Measurements from ENCODE around the gene PNISR.
A peak's percentile ranks its signal among the peaks of the same experiment; 100 is the strongest.

Gene PNISR

DNA sequence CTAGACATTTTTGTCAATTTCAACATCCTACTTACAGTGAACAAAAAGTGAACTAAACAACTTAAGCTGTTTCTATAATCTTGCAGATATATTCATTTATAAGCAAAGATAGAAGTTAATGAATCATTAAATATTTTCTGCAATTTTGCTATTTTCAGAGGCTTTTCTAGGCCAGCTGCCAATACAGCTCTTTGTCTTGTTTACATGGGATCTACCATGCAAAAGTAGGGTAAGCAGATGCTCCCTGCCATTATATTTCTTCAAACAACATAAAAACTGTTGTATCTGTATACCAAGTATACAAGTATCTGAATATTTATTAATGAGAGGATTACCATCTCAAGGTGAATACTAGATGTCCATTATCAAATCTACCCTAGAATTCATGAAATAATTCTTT, 15.4 kb downstream of the PNISR start:
- no peak for DNase-seq (ENCODE audit: low read depth in 2 of 2)

DNA sequence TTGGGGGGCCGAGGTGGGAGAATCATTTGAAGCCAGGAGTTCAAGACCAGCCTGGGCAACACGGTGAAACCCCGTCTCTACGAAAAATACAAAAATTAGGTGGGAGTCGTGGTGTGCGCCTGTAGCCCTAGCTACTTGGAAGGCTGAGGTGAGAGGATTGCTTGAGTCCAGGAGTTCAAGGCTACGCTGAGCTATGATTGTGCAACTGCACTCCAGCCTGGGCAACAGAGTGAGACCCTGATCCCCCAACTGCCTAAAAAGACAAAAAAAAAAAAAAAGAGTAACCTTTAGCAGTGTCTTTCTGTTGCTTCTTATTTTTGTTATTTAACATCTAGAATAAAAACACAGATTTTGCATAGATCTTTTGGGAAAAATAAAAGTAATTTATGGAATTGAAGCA, 18.0 kb downstream of the PNISR start:
- DNase-seq (ENCODE audit: low read depth in 2 of 2): no peak

DNA sequence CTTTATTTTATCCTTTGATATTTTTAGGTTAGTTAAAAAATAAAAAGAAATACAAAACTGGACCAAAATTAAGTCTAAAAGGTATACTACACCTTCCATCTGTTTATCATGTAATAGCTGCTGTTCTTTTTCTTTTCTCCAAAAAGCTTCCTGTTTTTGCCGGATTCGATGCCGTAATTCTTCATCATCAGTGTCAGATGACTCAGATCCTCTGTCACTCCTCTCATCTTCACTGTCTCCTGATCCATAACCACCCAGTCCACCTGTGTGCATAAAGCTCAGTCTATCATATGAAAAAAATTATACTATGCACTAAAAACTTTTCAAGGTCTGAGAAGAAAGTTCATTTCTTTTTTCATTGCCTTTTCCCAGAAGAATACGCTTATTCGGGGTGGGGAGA, 22.7 kb downstream of the PNISR start:
- DNase-seq (ENCODE audit: low read depth in 2 of 2): no peak

DNA sequence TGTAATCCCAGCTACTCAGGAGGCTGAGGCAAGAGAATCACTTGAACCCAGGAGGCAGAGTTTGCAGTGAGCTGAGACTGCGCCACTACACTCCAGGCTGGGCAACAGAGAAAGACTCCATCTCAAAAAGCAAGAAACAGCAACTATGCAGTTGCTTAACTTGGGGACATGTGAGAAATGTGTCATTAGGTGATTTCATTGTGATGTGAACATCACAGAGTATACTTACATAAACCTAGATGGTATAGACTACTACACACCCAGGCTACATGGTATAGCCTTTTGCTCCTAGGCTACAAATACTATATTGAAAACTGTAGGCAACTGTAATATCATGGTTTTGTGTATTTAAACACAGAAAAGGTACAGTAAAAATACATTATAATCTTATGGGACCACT, 27.8 kb downstream of the PNISR start:
- DNase-seq (ENCODE audit: low read depth in 2 of 2): no peak

DNA sequence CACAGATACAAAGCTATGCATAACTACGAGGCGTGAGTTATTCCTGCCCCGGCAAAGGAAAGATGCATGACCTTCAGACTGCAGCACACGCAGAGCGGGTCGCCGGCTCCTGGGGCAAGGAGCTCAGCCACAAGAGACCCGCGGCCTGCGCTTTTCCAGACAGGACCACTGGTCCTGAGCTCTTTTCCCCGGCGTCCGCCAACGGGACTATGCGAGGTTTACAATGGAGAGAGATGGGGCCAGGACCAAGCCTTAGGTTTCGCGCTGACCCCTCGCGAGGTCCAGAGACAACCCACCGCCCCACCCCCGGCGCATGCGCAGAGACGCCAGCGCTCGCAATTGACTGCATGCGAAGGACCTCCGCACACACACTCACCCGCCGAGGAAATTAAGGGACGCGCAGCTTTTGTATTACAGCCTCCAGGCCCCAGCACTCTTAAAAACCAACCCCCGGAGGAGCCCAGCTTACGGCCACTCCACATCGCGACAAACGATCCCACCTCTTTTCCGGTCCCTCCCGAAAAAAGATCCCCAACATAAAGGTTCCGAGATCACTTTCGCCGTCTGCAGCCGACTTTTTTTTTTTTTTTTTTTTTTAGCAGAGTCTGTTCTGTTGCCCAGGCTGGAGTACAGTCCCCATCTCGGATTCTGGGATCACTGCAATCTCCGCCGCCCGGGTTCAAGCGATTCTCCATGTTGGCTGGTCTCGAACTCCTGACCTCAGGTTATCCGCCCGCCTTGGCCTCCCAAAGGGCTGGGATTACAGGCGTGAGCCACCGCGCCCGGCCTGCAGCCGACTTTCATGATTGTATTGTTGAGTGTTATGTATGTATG, 31.2 kb downstream of the PNISR start, which contains the start of gene COQ3:
Gene COQ3 (minus strand): TSS at position 498 of the 834 bp plus-strand sequence. CDS start 16 bp downstream, at position 482.
- DNase-seq (ENCODE audit: low read depth in 2 of 2): peak; percentile 49 to 52

DNA sequence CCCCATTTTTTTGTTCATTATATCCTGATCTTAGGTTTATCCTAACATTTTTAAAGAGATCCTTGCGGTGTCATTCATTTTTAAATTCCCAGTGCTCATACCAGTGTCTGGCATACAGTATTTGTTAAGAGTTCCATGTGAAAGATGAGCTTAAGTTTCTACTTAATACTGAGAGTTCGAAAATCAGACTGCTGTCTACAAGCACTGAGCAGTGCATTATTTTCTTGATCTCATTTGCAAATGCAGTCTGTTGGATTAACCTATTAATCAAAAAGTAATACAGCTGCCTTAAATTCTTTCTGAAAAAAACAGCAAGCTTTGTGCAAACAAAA, 31.8 kb downstream of the PNISR start:
- DNase-seq (ENCODE audit: low read depth in 2 of 2): no peak

DNA sequence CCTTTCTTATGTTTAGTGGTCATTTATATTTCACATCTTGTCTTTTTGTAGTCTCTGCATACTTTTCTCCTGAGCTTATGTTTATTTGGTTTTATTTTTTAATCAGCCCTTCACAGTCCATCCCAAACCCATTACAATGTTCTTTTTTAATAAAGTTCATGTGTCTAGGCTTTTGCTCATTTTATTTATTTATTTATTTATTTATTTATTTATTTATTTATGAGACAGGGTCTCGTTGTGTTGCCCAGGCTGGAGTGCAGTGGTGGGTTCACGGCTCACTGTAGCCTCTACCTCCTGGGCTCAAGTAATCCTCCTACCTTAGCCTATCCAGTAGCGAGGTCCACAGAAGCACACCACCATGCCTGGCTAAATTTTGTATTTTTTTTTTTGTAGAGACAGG, 34.2 kb downstream of the PNISR start:
- DNase-seq (ENCODE audit: low read depth in 2 of 2): no peak

DNA sequence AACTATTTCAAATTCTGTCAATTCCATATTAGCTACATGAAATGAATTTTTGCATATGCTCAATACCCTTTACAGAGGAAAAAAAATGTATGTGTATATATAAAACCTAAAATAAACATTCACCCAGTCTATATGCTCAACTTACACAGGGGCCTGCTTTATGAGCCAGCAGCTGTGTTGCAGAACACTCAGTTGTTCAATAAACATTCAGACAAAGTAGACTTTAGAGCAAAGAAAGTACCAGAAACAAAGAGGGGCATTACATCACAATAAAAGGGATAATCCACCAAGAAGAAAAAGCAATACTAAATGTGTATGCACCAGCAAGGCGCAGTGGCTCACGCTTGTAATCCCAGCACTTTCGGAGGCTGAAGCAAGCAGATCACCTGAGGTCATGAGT, 40.6 kb downstream of the PNISR start:
- no peak for DNase-seq (ENCODE audit: low read depth in 2 of 2)

DNA sequence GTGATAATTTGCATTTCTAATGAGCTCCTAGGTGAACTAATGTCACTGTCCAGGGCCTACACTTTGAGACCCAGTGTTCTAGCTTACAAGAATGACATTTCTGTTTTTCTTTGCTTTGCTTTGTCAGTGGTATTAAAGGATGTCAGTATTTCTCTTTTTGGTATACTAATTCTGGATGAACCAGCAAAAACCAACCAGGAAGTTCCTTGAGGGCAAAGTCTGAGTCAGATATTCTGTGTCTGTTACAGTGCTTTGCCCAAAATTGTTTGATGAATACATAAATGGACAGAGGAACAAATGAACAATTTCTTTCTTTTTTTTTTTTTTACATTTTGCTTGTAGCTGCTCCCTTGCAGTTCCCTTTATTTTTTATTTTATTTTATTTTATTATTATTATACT, 46.5 kb downstream of the PNISR start:
- DNase-seq (ENCODE audit: low read depth in 2 of 2): no peak

DNA sequence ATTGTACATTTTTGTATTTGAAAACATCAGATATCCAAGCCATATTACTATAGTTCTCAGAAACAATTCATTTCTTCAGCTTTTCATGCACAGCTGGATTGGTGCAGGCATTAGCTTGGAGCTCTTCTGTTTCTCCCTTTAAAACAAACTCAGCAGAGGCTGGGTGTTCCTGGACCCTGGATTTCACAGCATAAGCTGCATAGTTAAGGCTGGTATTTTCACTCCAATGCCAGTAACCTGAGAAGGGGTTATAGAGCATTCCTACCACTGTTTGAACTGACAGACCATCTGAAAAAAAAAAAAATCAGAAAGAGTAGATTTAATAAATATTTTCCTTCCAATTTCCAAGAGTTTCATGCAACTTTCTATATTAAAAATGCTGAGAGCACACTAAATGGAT, 55.6 kb downstream of the PNISR start:
- DNase-seq (ENCODE audit: low read depth in 2 of 2): no peak

DNA sequence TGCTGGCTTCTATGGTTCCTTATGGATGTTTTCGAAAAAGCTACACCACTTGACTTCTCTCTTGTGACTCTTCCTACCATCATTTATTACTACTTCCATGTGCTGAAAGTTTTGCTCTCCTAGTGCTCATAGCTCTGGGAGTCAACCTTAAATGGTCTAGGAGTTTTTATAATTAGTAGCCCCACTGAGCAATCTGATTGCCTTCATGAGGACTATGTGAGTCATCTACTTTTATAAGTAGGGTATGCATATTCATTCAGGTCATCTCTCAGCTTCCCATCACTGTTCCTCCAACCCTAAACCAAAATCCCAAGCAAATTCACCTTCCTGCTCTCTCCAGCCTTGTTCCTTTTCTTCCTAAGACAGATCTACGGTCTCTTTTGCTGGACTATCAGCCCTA, 58.3 kb downstream of the PNISR start:
- DNase-seq (ENCODE audit: low read depth in 2 of 2): no peak

DNA sequence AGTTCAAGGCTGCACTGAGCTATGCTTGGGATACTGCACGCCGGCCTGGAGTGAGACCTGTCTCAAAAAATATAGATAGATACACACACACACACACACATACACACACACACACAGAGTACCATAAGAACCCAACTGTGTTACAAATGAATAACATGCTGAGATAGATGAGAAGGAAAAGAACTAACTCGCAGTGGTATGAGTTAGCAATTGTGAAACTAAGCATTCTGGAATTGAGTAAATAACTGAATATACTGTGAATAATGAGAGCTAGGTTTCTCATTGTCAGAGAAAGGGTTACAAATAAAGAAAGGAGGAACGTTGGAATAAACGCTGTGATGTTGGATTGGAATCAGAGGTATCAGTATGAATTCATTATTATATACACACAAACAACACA, 61.1 kb downstream of the PNISR start:
- DNase-seq (ENCODE audit: low read depth in 2 of 2): no peak

DNA sequence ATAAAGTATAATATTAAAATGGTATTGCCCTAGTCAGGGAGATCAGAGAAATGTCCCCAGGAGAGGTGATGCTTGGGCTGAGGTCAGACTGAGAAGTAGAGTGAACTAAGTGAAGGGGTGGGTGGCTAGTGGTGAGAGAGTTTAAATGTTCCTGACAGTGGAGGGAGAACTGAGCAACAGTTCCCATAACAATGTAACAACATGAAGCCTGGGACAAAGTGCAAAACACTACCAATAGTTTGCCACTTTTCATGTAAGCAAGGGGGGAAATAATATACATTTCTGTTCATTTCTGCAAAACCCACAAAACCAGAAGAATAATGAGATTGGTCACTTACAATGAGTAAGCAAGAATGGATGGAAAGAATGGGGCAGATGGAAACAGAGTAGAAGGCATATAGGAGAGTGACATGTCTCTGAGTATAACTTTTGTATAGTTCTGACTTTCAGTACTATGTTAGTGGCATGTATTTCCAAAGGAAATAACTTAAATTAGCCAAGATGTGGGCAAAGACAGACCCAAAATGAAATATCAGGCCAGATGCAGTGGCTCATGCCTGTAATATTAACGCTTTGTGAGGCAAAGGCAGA, 62.3 kb downstream of the PNISR start:
- DNase-seq (ENCODE audit: low read depth in 2 of 2): no peak

DNA sequence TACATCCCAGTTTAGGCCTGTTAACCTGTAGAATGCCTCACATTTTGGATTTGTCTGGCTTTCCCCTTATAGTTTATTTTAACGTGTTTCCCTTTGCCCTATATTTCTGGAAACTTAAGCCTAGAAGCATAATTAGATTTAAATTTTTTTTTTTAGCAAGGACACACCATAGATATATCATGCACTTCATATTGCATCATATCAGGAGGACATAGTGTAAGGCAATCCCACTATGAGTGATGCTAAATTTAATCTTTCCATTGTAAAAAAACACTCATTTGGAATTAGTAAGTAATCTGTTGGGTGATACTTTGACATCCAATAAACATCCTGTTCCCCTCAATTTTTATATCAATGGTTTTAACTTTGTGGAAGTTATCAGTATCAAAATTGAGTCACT, 65.3 kb downstream of the PNISR start:
- no peak for DNase-seq (ENCODE audit: low read depth in 2 of 2)

DNA sequence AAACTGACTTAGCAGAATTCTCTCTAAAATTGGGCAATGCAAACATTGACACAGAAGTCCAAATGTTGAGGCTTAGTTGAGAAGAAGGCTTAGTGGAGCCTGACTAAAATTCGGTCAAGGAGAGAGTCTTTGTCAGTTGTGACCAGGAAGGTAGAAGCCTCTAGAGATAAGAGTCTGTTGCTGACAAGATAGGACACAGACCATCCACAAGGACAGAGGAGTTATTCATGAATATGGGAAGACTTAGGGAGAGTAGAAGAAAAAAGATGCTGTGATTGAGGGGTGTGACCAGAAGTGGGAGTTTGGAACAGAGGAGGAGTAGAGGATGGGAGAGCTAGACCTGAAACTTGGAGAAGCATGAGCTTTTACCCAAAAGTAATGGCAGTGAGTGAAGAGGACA, 68.5 kb downstream of the PNISR start:
- no peak for DNase-seq (ENCODE audit: low read depth in 2 of 2)

DNA sequence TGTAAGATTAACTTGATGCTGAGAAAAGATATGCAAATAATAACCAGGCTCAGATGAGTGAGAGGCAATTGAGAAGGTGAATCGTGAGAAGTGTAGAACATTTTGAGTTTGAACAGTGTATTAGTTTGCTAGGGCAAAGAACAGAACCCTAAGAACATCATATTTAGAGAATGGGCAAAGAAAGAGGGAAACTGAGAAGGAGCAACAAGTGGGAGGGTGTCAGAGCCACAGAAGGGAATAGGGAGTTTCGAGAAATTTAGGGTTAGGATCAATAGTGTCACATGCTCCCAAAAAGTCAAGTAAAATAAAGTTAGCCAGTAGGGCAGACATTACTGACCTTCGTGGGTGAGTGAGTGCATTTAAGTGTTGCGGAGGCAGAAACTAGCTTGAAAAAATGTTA, 70.1 kb downstream of the PNISR start:
- DNase-seq (ENCODE audit: low read depth in 2 of 2): no peak

DNA sequence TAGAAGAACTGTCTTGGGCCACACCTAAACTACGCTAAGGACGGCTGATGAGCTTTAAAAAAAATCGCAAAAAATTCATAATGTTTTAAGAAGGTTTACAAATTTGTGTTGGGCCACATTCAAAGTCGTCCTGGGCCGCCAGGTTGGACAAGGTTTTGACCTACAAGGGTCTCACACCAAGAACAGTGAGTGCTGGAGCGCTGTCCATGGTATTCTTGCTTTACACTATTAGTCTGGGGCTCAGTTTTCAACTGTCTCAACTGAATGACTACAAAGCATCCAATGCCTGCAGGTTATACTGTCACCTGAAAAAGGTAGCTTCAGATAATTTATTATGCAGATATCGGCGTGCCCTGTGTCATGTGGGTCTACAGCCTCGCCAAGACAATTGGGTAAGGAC, 72.0 kb downstream of the PNISR start:
- no peak for DNase-seq (ENCODE audit: low read depth in 2 of 2)

DNA sequence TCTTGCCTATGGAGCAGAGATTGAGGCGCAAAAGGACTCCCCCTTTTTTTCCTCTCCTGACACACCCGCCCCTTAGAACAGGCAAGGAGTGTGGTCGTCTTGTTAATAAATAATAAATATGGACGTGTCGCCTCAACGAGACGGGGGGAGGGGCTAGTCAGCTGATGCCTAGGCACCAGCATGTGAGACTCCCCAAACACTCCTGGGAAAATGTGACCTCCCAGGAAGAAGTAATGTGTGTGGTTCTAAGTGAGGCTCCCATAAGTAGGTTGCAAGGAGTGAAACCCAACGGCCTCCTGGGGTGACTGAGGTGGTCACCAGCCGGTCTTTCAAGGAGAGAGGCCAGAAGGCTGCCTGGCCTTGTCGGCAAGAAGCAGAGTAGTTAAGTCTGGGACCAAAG, 74.5 kb downstream of the PNISR start:
- no peak for DNase-seq (ENCODE audit: low read depth in 2 of 2)

DNA sequence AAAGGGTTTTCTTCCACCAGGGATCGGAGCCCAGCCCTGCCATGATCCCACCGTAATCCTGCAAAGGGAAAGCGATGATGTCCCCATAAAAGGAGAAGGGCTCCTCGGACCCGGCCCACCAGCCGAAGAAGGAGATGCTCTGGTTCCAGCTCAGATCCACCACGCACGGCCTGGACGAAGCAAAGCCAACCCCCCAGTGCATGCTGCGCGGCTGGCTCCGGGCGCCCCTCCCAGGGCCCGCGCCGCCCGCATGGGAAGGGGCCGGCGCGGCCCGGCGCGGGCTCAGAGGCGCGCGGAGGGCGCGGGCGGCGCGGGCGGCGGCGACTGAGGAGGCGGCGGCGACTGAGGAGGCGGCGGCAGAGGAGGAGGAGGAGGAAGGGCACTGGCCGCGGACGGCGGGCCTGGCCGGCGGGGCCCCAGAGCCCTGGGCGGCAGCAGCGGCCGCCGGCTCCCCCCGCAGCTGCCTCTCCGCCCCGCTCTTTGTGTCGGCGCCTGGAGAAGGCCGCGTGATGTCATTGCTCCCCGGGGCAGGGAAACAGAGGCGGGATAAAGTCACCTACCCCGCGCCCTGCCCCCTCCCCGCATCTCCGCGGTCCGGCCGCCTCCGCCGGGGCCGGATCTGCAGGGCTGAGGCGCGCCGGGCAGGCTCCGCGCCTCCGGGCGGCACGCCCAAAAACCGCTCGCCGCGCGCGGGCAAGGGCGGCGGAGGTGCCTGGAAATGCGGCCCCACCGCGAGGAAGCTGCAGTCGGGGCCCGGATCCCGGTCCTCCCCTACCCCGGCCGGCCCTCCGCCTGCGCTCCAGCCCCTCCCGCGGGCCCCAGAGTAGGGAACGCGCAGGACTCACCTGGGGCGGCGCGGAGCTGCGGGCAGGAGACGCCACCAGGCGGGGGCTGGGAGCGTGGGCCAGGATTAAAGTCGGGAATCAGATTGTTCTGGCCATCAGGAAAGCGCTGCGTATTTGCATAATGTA, 75.7 kb downstream of the PNISR start, which contains the start of gene FAXC:
Gene FAXC (minus strand): TSS at position 504 of the 971 bp plus-strand sequence. CDS start 302 bp downstream, at position 202.
- no peak for DNase-seq (ENCODE audit: low read depth in 2 of 2)

DNA sequence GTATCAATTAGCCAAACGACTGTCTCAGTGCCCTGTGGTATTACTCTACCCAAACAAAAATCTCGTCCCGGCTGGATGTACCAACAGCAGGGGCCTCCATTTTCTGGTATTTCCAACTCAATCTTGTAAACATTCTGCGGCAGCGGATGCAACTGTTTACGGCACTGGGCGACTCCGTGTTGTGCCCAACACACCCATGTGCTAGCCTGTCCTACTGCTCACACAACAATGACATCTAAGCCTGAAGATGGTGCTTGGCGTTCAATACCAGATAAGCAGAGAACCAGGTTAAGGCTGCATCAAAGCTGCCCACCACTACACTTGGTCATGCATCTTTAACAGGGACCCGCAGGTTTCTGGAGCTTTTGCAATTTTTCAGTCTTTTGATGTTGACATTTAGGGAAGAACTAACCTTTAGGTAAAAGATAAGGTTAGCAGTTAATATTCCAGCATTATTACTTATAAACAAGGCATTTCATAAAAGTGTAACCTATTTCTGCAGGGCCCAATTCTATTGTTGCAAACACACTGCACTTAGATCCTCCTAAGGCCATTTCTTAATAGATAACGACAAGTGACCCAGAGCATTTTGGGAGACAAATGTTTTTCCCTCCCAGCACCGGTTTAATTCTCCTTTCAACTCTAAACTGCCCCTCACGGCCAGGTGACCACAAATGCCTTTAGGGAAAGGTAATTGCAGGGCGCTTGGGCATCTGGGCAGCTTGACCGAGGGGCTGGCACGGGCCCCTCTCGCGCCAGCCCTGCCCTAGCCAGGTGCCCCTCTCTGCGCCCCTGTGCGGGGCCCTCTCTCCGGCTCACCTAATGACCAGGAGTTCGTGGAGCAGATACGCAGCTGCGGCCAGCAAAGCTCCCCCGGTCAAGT, 76.6 kb downstream of the PNISR start:
- no peak for DNase-seq (ENCODE audit: low read depth in 2 of 2)
